NCI-H2196 (cell line): Measurements from ENCODE around the gene NDUFA13.

Experiments used
- DNase-seq: peaks from one replicate; lab custom pipeline; 2025; ENCODE audit not compliant: unreplicated experiment; lab: John Stamatoyannopoulos, UW

NDUFA13 gene

DNA sequence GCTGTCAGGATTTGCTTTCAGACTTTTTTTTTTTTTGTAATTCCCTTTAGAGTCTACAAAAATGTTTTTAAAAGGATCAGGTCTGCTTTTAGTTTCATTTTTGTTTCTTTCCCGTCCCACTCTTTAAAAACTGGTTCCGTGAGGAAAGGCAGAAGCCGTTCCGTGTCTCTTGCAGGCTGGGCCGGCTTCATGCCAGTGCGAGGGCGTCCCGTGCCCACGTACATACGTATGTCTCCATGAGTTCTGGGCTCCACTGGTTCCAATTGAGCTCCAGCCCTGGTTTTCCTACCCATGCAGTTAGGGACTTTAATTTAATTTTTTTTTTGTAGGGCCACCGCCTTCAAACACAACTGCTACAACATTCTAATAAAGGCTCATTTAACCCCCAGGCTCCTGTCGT is 9.4 kb upstream of the NDUFA13 start:
- no peak for DNase-seq

DNA sequence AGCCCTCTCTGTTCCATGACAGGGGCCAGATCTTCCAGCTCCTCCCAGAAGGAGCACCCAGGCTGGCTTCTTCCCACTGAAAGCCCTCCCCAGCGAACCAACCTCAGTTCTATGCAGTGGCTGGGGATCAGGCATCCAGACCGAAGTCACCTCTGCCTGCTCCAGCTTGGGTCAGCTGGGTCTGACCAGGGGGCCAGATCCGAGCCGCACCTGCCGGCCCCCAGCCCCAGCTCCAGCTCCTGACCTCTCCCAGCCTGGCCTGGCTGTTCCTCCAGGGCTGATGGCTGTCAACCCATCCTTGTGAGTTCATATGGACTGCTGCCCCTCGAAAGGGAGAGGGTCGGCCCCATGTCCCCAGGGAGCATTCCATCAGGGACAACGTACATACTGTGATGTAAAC is 8.7 kb upstream of the NDUFA13 start:
- no peak for DNase-seq

DNA sequence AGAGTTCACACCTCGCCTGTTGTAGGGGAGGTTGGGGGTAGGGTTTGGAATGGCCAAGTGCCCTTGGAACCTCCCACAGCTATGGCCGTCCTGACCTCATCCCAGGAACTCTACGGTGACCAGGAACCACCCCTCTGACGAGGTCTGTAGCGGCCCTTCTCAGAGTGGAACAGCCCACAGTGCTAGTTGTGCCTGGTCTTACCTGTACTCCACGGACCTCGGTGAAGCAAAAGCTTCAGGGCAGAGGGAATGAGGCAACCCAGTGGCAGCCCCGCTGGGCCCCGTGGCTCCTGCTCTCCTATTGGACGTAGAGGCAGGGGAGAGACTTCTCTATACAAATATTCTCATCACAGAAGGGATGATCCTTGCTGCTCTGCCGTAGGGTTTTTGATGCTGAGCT is 7.8 kb upstream of the NDUFA13 start:
- no peak for DNase-seq

DNA sequence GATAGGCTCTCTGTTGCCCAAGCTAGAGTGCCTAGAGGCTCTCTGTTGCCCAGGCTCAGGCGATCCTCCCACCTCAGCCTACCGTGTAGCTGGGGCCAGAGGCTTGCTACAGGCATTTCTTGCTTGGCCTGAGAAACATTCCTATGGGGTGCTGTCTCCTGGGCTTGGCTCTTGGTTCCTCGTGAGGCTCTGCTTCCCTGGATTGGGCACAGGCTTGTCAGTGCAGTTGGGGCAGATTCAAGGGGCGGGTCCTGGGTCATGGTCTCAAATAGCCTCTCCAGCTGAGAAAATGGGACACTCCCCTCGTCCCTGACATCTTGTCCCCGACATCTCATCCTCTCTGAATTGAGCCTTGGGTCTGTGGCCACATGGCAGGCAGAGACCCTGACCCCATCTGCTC is 5.6 kb upstream of the NDUFA13 start:
- DNase-seq, result no peak

DNA sequence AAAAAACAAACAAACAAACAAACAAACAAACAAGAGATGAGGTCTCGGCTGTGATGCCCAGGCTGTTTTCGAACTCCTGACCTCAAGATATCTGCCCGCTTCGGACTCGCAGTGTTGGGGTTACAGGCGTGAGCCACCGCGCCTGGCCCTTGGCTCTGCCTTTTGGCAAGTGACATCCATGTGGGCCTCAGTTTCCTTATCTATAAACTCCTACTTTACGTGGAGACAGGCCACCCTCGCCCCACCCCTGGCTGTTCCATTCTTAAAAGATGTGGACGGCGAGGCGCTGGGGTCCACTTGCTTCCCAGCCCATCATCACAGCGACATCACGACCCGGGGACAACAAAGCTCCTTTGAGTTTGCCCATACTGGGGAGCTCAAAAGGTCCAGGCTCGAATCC is 2.3 kb upstream of the NDUFA13 start:
- no peak for DNase-seq

DNA sequence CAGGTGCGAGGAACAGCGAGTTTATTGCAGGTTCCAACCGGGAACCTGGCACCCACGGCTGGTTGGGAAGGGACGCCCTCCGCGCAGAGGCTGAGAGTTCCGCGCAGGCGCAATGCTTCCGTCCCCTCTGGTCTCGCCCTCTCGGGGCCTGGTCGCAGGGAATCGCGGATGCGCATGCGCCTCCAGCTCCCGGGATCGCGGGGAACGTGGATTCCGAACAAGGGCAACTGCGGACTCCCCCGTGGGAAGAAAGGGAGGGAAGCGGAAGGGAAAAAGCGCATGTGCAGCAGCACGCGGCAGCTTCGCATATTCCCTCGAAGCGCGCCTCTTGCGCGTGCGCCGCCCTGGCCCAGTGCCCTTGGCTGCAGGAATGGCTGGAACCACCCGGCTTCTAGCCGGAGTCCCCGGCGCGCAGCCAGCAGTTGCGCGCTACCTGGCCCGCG is 1.8 kb upstream of the NDUFA13 start:
- DNase-seq, result no peak

DNA sequence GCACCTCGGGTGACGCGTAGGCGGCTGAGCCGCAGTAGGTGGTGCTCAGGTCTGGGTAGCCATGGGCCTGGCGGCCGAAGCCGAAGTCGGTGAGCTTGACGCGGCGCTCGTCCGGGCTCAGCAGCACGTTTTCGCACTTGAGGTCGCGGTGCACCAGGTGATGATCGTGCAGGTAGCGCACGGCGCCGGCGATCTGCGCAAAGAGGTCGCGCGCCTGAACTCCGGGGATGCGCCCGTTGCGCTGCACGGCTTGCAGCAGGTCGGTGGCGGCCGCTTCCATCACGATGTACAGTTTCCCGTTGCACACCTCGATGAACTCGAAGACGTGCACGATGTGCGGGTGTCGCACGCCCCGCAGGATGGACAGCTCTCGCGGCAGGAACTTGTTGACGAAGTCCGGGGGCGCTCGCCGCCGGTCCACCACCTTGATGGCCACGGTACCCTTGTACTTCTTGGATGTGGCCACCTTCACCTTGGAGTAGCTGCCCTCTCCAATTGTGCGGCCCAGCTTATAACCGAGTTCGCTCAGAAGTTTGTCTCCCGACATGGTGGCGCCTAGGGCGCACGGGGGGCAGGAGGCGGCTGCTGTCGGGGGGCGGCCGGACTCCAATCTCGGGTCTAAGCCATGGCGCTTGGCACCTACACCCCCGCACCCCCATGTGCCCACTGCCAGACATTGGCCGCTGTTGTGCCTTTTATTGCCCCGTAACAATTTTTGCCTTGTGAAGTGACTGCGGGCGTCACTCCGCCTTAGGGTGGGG is 964 bp upstream of the NDUFA13 start, which contains the start of gene TSSK6:
Gene TSSK6 (minus strand): TSS at position 668 of the 761 bp plus-strand sequence. CDS start 121 bp downstream, at position 547.
- no peak for DNase-seq

DNA sequence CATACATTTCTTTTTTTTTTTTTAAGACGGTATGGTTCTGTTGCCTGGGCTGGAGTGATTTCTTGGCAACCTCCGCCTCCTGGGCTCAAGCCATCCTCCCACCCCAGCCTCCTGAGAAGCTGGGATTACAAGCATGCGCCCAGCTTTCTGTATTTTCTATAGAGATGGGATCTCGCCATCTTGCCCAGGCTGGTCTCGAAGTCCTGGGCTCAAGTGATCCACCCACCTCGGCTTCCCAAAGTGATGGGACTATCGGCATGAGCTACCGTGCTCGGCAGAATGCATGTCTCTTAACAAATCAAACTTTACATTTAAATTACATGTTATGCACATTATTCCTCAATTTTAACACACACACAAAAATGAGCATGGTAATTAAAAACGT is 1.2 kb downstream of the NDUFA13 start:
- DNase-seq, result no peak

DNA sequence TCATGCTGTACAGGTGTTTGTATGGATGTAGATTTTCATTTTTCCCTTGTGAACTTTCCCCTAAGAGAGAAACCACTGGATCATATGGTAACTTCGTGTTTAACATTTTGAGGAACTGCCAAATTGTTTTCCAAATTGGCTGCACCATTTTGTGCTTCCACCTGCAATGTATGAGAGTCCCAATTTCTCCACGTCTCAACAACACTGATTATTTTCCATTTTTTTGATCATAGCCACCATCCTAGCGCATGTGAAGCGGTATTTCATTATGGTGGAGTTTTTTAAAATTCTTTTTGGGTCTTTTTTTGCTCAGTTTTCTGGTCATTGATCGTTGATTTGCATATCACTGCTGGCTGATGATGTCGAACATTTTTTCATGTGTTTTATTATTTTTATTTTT is 5.0 kb downstream of the NDUFA13 start:
- no peak for DNase-seq

DNA sequence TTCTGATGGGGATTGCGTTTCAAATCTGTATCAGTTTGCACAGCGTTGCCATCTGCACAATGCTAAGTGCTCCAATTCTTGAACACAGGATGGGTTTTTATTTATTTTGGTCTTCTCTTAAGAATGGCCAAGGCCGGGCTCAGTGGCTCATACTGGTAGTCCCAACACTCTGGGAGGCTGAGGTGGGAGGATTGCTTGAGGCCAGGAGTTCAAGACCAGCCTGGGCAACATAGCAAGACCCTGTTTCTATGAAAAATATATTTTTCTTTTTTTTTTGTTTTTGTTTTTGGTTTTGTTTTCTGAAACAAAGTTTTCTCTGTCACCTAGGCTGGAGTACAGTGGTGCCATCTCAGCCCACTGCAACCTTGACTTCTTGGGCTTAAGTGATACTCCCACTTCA is 7.2 kb downstream of the NDUFA13 start:
- no peak for DNase-seq

DNA sequence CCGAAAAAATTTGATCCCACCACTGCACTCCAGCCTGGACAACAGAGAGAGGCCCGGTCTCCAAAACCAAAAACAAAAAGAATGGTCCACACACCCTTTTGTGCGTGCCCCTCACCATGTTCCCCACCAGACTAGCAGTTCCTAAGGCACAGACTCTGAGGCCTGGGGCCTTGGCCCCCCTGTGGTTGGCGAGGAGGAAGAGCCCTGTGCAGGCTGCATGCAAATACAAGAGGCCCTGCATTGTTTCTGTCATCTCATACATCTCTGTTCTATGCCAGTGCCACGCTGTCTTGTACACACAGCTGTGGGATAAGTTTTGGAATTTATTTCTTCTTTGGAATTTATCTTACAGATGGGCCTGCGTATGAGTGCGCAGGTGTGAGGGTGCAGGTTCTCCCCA is 8.0 kb downstream of the NDUFA13 start:
- no peak for DNase-seq

DNA sequence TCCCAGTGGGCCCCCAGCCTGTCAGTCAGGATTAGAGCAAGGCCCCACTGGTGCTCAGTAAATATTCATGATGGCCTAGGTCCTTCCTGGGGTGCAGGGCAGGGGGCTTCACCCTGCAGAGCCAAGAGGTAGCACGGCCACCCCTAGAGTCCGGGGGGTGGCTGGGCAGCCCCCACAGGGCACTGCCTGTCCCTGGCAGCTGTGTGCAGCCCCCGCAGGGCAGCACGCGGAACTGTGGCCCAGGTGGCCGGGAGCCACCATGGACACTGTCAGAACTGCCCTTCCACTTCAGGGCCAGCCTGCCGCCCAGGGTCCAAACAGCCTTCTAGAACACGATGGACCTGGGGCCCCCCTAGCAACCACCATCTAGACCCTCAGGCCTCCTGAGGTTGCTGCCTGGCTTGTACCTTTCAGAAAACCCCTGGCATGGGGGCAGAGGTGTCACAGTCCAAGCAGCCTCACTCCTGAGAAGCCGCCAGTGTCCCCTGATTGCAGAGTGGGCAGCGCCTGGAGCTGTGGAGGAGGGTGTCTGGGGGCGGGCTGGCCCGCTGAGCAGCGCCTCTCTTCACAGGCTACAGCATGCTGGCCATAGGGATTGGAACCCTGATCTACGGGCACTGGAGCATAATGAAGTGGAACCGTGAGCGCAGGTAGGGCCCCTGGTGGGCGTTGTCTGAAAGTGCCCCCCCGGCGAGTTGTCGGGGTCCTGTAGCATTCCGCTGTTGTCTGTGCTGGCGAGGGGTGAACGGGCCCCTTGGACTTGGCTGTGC is 9.8 kb downstream of the NDUFA13 start:
- no peak for DNase-seq

DNA sequence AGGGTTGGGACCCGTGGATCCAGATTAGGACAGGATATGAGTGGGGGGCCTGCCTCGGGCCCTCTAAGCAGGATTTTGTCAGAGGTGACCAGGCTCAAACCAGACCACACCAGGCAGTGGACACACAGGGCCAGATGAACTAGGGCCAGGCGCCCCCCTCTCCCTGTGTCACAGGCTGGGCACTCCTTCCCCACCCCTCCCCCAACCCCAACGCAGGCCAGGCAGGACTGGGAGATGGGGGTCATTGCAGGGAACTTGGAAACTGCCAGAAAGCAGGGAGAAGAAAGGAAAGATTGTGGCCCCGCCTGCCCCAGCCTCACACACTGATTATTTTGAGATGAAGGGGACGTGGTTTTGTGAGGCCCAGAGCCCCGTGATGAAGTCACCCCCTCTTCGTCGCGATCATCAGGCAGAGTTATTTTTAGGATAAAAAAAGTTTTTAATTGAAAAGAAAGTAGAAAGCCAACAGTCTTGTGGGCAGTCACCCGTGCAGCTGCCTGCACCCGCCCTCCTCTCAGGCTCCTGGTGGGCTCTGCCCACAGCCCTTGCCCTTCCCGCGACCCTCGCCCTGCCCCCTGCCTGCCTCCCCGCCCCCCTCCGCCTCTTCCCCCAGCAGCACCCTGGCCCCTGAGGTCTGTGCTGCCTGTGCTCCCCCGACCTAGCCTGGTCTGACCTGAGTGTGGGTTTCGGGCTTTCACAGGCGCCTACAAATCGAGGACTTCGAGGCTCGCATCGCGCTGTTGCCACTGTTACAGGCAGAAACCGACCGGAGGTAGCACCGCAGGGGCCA is 10.8 kb downstream of the NDUFA13 start:
- no peak for DNase-seq

DNA sequence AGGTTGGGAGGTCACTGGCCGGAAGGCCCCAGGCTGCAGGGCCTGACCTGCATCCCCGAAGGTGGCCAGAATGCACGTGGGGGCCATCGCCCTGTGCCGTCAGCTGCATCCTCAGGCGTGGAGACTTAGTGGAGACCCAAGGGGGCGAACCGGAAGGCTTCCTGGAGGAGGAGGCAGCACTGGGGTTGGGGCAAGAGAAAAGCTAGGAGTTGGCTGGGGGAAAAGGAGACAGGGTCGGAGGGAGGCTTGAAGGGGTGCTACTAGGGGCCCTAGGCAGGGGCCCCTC is 11.3 kb downstream of the NDUFA13 start:
- DNase-seq, result no peak

DNA sequence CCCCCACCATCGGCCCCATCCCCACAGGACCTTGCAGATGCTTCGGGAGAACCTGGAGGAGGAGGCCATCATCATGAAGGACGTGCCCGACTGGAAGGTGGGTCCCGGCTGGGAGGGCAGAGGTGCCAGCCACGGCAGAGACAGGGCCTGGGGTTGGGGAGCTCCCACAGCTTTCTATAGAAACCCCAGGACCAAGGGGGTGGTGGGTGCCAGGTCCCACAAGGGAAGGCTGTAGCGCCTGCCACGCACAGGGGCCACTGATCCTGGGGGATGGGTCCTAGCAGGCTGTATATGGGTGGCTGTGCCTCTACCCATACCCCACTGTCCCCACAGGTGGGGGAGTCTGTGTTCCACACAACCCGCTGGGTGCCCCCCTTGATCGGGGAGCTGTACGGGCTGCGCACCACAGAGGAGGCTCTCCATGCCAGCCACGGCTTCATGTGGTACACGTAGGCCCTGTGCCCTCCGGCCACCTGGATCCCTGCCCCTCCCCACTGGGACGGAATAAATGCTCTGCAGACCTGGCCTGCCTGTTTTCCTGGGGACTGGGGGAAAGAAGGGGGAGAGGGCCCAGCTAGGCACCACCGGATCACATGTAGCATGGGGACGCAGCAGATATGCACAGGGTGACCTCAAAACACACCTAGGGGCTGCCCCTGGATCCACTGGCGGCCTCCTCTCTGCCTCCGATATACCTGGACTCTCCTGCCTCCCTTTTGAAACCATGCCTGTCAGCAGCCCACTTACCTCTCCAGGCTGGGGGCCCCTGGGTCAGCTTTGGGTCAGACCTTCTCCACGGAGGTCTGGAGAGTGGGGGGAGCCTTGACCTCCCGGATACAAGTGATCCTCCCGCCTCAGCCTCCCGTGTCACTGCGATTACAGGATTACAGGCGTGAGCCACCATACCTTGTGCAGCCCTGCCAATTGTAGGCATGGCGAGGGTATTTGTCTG is 11.9 kb downstream of the NDUFA13 start:
- no peak for DNase-seq

DNA sequence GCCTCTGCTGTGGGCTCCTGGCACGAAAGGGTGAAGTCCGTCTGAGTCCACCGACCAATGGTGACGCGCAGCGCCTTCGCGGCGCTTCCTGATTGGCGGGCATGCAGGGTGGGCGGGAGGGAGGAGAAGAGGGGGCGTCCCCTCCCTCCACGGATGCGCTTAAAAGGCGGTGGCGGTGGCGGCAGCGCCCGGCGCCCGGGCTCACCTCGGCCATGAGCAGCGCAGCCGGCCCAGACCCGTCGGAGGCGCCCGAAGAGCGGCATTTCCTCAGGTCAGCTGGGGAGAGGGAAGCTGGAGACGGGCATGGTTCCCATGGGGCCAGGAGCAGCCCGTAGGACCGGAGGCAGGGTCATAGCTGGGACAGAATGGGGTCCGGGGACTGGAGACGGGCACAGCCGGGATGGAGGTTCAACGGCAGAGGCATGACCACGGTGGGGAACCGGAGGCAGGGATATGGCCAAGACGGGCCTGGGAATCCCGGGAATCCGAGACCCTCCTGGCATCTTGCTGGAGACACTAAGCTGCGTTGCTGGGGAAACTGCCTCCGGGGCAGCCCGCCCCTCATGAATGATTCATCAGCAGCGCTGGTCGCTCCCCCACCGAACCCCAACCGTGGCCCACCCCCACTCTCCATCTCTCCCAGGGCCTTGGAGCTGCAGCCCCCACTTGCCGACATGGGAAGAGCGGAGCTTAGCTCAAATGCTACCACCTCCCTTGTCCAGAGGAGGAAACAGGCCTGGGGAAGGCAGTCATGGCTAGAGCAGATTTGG is 12.9 kb downstream of the NDUFA13 start, which contains the start of gene YJEFN3:
Gene YJEFN3 (plus strand): TSS at position 191 of the 770 bp plus-strand sequence. CDS start 22 bp downstream, at position 213.
- DNase-seq, result no peak

DNA sequence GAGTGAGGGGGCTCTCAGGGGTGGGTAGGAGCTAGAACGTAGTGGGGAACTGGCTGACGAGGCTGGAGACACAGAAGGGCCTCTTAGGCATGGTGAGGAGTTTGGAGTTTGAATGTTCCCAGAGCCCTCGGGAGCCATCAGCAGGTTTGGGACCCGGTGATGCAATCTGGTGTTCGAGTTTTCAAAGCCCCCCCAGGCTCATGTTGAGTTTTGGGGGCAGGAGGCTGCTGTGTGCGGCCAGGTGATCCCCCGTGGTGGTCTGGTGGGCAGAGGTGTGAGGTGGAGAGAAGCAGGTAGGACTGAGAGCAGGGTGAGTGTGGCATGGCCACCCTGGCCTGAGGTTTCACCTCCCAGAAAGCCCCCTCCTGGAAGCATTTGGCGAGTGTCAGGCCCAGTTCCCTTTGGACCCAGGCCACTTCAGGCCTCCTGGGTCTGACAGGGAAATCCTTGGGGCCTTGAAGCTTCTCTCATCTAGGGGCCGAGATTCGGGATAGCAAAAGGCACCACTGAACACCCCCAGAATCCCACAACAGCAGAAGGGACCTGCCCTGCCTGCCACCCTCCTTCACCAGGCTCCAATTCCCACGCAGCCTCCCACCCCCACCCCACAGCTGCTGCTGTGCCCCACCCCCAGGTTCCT is 13.9 kb downstream of the NDUFA13 start:
- DNase-seq, result no peak

DNA sequence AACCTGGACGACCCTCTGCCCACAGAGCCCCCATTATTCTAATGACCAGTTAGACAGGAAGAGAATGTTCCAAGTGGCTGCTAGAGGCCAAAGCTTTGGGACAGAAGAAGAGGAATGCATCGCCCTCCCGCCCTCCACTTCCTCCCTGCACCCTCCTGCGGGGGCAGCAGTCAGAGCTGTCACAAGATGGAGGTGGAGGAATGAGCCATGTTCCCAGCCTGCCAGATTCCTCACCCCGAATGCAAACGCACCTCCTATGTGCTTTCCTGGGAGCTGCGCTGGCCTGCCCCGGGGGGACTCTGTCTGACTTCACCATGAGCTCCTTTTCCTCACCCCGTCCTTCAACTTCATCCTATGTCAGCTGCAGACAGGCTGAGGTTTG is 14.4 kb downstream of the NDUFA13 start:
- DNase-seq, result no peak

DNA sequence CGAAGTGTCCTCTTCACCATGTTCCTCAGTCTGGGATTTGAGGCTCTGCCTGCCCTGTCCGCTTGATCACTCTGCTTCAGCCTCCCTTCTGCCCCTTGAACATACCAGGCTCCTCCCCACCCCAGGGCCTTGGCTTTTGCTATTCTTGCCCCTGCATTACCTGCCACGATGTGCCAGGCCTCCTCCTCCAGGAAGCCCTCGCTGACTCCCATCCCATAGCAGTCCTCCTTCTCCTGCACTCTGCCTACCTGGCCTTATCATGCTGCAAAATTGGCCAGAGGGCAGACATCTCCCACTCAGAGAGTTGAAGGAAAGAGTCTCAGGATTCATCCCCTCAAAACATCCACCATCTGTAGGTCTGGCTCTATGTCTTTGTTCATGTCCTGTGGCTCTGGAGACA is 14.9 kb downstream of the NDUFA13 start:
- no peak for DNase-seq
